Measurements from ENCODE around the gene CDKAL1.

DNA sequence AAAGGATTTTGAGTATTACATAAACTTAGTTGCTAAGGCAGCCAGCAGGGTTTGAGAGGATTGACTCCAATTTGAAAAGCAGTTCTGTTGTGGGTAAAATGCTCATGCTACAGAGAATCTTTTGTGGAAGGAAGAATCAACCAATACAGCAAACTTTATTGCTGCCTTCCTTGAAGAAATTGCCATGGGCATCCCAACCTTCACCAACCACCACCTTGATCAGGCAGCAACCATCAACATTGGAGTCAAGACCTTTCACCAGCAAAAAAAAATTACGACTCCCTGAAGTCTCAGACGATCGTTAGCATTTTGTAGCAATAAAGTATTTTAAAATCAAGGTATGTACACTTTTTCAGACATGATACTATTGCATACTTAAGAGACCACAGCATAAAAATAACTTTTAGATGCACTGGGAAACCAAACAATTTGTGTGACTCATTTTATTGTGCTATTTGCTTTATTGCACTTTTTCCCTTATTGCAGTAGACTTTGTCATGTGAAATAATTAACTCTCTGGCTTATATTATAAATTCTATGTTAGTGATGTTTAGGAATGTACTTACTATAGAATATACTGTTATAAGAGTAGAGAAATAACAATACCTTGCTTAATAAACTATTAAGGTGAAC, 390.8 kb downstream of the CDKAL1 start:
- TF ChIP-seq, protein P1, sequence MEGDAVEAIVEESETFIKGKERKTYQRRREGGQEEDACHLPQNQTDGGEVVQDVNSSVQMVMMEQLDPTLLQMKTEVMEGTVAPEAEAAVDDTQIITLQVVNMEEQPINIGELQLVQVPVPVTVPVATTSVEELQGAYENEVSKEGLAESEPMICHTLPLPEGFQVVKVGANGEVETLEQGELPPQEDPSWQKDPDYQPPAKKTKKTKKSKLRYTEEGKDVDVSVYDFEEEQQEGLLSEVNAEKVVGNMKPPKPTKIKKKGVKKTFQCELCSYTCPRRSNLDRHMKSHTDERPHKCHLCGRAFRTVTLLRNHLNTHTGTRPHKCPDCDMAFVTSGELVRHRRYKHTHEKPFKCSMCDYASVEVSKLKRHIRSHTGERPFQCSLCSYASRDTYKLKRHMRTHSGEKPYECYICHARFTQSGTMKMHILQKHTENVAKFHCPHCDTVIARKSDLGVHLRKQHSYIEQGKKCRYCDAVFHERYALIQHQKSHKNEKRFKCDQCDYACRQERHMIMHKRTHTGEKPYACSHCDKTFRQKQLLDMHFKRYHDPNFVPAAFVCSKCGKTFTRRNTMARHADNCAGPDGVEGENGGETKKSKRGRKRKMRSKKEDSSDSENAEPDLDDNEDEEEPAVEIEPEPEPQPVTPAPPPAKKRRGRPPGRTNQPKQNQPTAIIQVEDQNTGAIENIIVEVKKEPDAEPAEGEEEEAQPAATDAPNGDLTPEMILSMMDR (IDR thresholded peaks at IDR 0.05) = no peak
- TF ChIP-seq POLR2A (IDR thresholded peaks at IDR 0.05) (no peak), POLR2AphosphoS5 (IDR thresholded peaks at IDR 0.05) (no peak)

Data from prostate gland (tissue), 2 donors.